Measurements from ENCODE around the gene ZFR2.

The ZFR2 gene

GRCh38 chr19:3785451-3785937 is 83.3 kb downstream of the ZFR2 start:
- peak in 1 of 2 experiments; percentile 49 for DNase-seq

GRCh38 chr19:3784607-3785450 is 84.0 kb downstream of the ZFR2 start:
- no peak for DNase-seq

- peak; percentile 61 to 68 for DNase-seq
Observed at GRCh38 chr19:3783660-3784584, 84.9 kb downstream of the ZFR2 start.

- DNase-seq, result no peak
Observed at GRCh38 chr19:3782903-3783302, 85.9 kb downstream of the ZFR2 start.

GRCh38 chr19:3782330-3782729 is 86.5 kb downstream of the ZFR2 start:
- DNase-seq, result no peak

- no peak for DNase-seq
Observed at GRCh38 chr19:3781603-3782002, 87.2 kb downstream of the ZFR2 start.

GRCh38 chr19:3780786-3781304 is 88.0 kb downstream of the ZFR2 start:
- DNase-seq, result no peak

GRCh38 chr19:3778899-3779723 is 89.7 kb downstream of the ZFR2 start:
- DNase-seq, result no peak

- no peak for DNase-seq
Observed at GRCh38 chr19:3778104-3778867, 90.6 kb downstream of the ZFR2 start.

GRCh38 chr19:3776479-3777040 is 92.3 kb downstream of the ZFR2 start:
- no peak for DNase-seq

- DNase-seq, result no peak
Observed at GRCh38 chr19:3775831-3776230, 93.0 kb downstream of the ZFR2 start.

- no peak for DNase-seq
Observed at GRCh38 chr19:3775374-3775711, 93.5 kb downstream of the ZFR2 start.

- DNase-seq, result no peak
Observed at GRCh38 chr19:3774621-3775373, 94.0 kb downstream of the ZFR2 start.

- no peak for DNase-seq
Observed at GRCh38 chr19:3773814-3774515, 94.9 kb downstream of the ZFR2 start.

GRCh38 chr19:3771906-3772455 is 96.9 kb downstream of the ZFR2 start, which contains the start of gene RAX2:
Gene RAX2 (minus strand): TSS chr19:3772228. CDS start chr19:3771742, 486 bp downstream.
- no peak for DNase-seq

GRCh38 chr19:3771000-3771905 is 97.6 kb downstream of the ZFR2 start:
- DNase-seq, result no peak

GRCh38 chr19:3770136-3770999 is 98.5 kb downstream of the ZFR2 start:
- no peak for DNase-seq

Measured in activated T-cell treated with anti-CD3 and anti-CD28 coated beads, Interleukin-2, amount 50 U/mL, for 48 hours (primary cell).